H9 (cell line): ENCODE measurements around the gene PDGFRB. TPM values are rescaled to one million over a fixed set of nuclear protein-coding genes. Genes with fewer than 3 reads are reported as not detected.

ENCODE experiments used
- DNase-seq: peaks from one replicate; pipeline ENCODE4 v3.0.0-alpha.2; 2017
- H2AFZ ChIP-seq: one replicate; pipeline ENCODE4 v1.6.1; 2013; ENCODE audit warnings: mild to moderate bottlenecking, low read length, control low read depth, moderate library complexity
- H2AK5ac ChIP-seq: 2 replicates; pipeline ENCODE4 v1.6.1; 2013; ENCODE audit warnings: low read length, control low read depth, mixed read lengths; ENCODE audit not compliant: insufficient read length
- H2BK120ac ChIP-seq: one replicate; pipeline ENCODE4 v1.6.1; 2013; ENCODE audit warnings: low read depth, mild to moderate bottlenecking, low read length, control low read depth, inconsistent platforms; ENCODE audit not compliant: poor library complexity, severe bottlenecking
- H2BK12ac ChIP-seq: 2 replicates; pipeline ENCODE4 v1.6.1; 2013; ENCODE audit warnings: low read length, control low read depth, mixed read lengths, low read depth; ENCODE audit not compliant: insufficient read length
- H2BK15ac ChIP-seq: 2 replicates; pipeline ENCODE4 v1.6.1; 2013; ENCODE audit warnings: low read depth, low read length, control low read depth
- H2BK20ac ChIP-seq: one replicate; pipeline ENCODE4 v1.6.1; 2013; ENCODE audit warnings: low read depth, mild to moderate bottlenecking, low read length, control low read depth, inconsistent platforms; ENCODE audit not compliant: poor library complexity, severe bottlenecking
- H2BK5ac ChIP-seq: 2 replicates; pipeline ENCODE4 v1.6.1; 2013; ENCODE audit warnings: low read length, control low read depth, mixed read lengths; ENCODE audit not compliant: insufficient read length
- H3K14ac ChIP-seq: 2 replicates; pipeline ENCODE4 v1.6.1; 2013; ENCODE audit warnings: low read length, control low read depth; ENCODE audit not compliant: insufficient read depth
- H3K18ac ChIP-seq: 2 replicates; pipeline ENCODE4 v1.6.1; 2013; ENCODE audit warnings: low read depth, mild to moderate bottlenecking, mixed read lengths, low read length, control low read depth; ENCODE audit not compliant: insufficient read length
- H3K23ac ChIP-seq: 2 replicates; pipeline ENCODE4 v1.6.1; 2013; ENCODE audit warnings: low read length, control low read depth, mixed read lengths, low read depth; ENCODE audit not compliant: insufficient read length
- H3K23me2 ChIP-seq: 2 replicates; pipeline ENCODE4 v1.6.1; 2013; ENCODE audit warnings: low read depth, mild to moderate bottlenecking, mixed read lengths, low read length, control low read depth; ENCODE audit not compliant: insufficient read length, poor library complexity, severe bottlenecking
- H3K27ac ChIP-seq: 2 replicates; pipeline ENCODE4 v1.5.1; 2013; ENCODE audit warnings: low read length, control low read depth, mixed read lengths, low read depth; ENCODE audit not compliant: insufficient read length
- H3K27me3 ChIP-seq: 2 replicates; pipeline ENCODE4 v1.6.1; 2013; ENCODE audit warnings: low read length, control low read depth, inconsistent platforms; ENCODE audit not compliant: insufficient read depth
- H3K4ac ChIP-seq: 2 replicates; pipeline ENCODE4 v1.6.1; 2013; ENCODE audit warnings: low read depth, mild to moderate bottlenecking, control low read depth, inconsistent platforms, low read length, moderate library complexity
- H3K4me1 ChIP-seq: 2 replicates; pipeline ENCODE4 v1.6.1; 2013; ENCODE audit warnings: low read length, control low read depth, inconsistent platforms; ENCODE audit not compliant: insufficient read depth
- H3K4me2 ChIP-seq: 2 replicates; pipeline ENCODE4 v1.6.1; 2013; ENCODE audit warnings: low read length, control low read depth, mixed read lengths; ENCODE audit not compliant: insufficient read length, insufficient read depth
- H3K56ac ChIP-seq: 2 replicates; pipeline ENCODE4 v1.6.1; 2013; ENCODE audit warnings: low read depth, mild to moderate bottlenecking, mixed read lengths, low read length, control low read depth; ENCODE audit not compliant: insufficient read length
- H3K79me1 ChIP-seq: 2 replicates; pipeline ENCODE4 v1.6.1; 2013; ENCODE audit warnings: low read depth, mild to moderate bottlenecking, moderate library complexity, low read length, control low read depth, inconsistent platforms; ENCODE audit not compliant: insufficient read depth, poor library complexity, severe bottlenecking
- H3K79me2 ChIP-seq: 2 replicates; pipeline ENCODE4 v1.6.1; 2013; ENCODE audit warnings: low read length, control low read depth, inconsistent platforms; ENCODE audit not compliant: insufficient read depth
- H3K9ac ChIP-seq: 2 replicates; pipeline ENCODE4 v1.6.1; 2013; ENCODE audit warnings: low read length, control low read depth, mixed read lengths; ENCODE audit not compliant: insufficient read length; ENCODE audit errors: extremely low read depth
- H3K9me3 ChIP-seq: one replicate; pipeline ENCODE4 v1.6.1; 2013; ENCODE audit warnings: low read depth, low read length, inconsistent platforms; ENCODE audit not compliant: control insufficient read depth
- H3T11ph ChIP-seq: one replicate; pipeline ENCODE4 v1.6.1; 2013; ENCODE audit warnings: mild to moderate bottlenecking, low read length, control low read depth, inconsistent platforms
- H4K20me1 ChIP-seq: one replicate; pipeline ENCODE4 v1.6.1; 2013; ENCODE audit not compliant: control insufficient read depth, insufficient read length, insufficient read depth
- H4K5ac ChIP-seq: 2 replicates; pipeline ENCODE4 v1.6.1; 2013; ENCODE audit warnings: low read depth, mild to moderate bottlenecking, mixed read lengths, low read length, control low read depth; ENCODE audit not compliant: insufficient read length
- H4K8ac ChIP-seq: replicated peaks from 2 replicates; pipeline ENCODE4 v1.6.1; 2013; ENCODE audit warnings: low read length, control low read depth, mixed read lengths, low read depth; ENCODE audit not compliant: insufficient read length
- H4K91ac ChIP-seq: 2 replicates; pipeline ENCODE4 v1.6.1; 2013; ENCODE audit warnings: low read depth, mild to moderate bottlenecking, moderate library complexity, mixed read lengths, low read length, control low read depth; ENCODE audit not compliant: insufficient read length
- H3K27ac Mint-ChIP-seq, 3 experiments: 2 replicates in 2 of 3; 3 replicates in 1 of 3; pipeline ENCODE4 v1.8.0; 2020 to 2021; ENCODE audit warnings: mixed read lengths in 3 of 3, mild to moderate bottlenecking in 1 of 3, moderate library complexity in 1 of 3
- H3K27me3 Mint-ChIP-seq: 2 replicates; pipeline ENCODE4 v1.8.0; 2021; ENCODE audit warnings: low read depth, mild to moderate bottlenecking, moderate library complexity, mixed read lengths
- H3K36me3 Mint-ChIP-seq, 3 experiments: 2 replicates in 2 of 3; 3 replicates in 1 of 3; pipeline ENCODE4 v1.8.0; 2020 to 2021; ENCODE audit warnings: low read depth in 3 of 3, mixed read lengths in 3 of 3; ENCODE audit not compliant: insufficient read depth in 1 of 3
- H3K4me1 Mint-ChIP-seq, 2 experiments: 2 replicates each; pipeline ENCODE4 v1.8.0; 2020; ENCODE audit warnings: mixed read lengths in 2 of 2
- H3K4me3 Mint-ChIP-seq, 2 experiments: 2 replicates in 1 of 2; 3 replicates in 1 of 2; pipeline ENCODE4 v1.8.0; 2020 to 2021; ENCODE audit warnings: mild to moderate bottlenecking in 2 of 2, mixed read lengths in 2 of 2, moderate library complexity in 1 of 2
- H3K9me3 Mint-ChIP-seq, 2 experiments: 2 replicates in 1 of 2; 3 replicates in 1 of 2; pipeline ENCODE4 v1.8.0; 2020; ENCODE audit warnings: mild to moderate bottlenecking in 2 of 2, mixed read lengths in 2 of 2, moderate library complexity in 1 of 2
- WGBS: extraction: QIAGEN DNeasy Blood & Tissue Kit; methylation state at CpG from one replicate; pipeline ENCODE4 v1.1.7; 2013; ENCODE audit warnings: missing lambda C conversion rate, low lambda C conversion rate, mixed read lengths; ENCODE audit not compliant: insufficient read length; ENCODE audit errors: extremely low coverage; 5-methylcytosine and 5-hydroxymethylcytosine counted together
- total RNA-seq: library from RNA; stranded (reverse); gene quantifications from 2 replicates; pipeline ENCODE4 v1.2.1, GENCODE V29; 2021
- TF ChIP-seq, protein P1 (sequence below): fragments of 200-600 bp; sonication (generic); conservative IDR thresholded peaks from 3 replicates; pipeline ENCODE4 v1.8.0; 2021; ENCODE audit warnings: antibody characterized with exemption, mild to moderate bottlenecking

PDGFRB gene
- total RNA-seq, 1 experiment from 2014 or later, result 2.2 TPM

DNA sequence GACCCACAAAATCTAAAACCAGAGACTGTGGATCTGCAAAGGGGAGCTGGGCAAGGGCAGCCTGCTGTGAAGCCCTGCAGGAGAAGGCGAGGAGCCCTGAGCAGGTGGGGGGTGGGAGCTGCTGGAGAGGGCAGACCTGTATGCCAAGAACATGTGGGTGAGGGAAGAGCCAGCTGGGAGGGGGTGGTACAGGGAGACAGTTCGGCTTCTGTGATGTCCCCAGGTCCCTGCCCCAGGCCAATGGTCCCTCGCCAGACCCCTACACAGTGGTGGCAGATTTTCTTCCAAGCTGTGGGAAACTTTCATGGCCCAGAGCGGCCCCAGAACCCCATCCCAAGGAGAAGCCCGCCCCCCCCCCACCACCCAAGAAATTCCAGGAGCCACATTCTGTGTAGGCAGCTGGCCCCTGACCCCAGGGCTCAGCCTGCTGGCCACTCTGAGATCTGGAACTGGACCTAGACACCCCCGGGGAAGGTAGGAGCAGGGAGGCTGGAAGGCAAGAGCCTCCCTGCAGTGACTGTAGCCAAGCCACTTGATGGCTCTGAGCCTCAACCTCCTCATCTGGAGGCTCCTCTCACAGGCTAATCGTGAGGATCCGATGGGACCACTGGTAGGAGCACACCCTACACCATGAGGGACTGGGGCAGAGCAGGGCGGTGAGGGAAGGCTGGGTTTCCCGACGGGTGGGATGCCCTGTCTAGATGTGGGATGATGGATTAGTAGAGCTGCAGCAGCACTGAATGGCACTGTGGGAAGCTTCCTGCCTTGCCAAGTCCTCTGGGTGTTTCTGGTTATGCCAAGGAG is 46.7 kb downstream of the PDGFRB start:
- Histone ChIP-seq H2BK20ac (no peak overlapping the region), H2BK120ac (no peak overlapping the region), H3K23me2 (no peaks in the 10 kb centered on the region), H3K18ac (no peak overlapping the region), H2AK5ac (no peak overlapping the region), H3K27ac (no peak overlapping the region), H2BK5ac (no peak overlapping the region), H2BK12ac (no peak overlapping the region), H4K91ac (no peak overlapping the region), H2BK15ac (no peak overlapping the region), H3K9ac (no peak overlapping the region), H3K14ac (no peak overlapping the region), H3K79me1 (no peaks in the 10 kb centered on the region), H3K4me1 (no peaks in the 10 kb centered on the region), H3K79me2 (no peaks in the 10 kb centered on the region), H3K4me2 (no peak overlapping the region), H3K4ac (no peak overlapping the region), H4K8ac (no peak overlapping the region), H3T11ph (no peak overlapping the region), H4K20me1 (no peaks in the 10 kb centered on the region), H4K5ac (no peak overlapping the region), H2AFZ (no peak overlapping the region), H3K23ac (no peak overlapping the region), H3K27me3 (no peaks in the 10 kb centered on the region), H3K56ac (no peak overlapping the region), H3K9me3 (no peaks in the 10 kb centered on the region)
- Mint-ChIP-seq H3K9me3 (no peaks in the 10 kb centered on the region), H3K27me3 (peaks cover 7% of the 10 kb centered on the region), H3K4me3 (no peak overlapping the region), H3K36me3 (no peaks in the 10 kb centered on the region), H3K27ac (no peak overlapping the region), H3K4me1 (peaks cover 16 to 25% of the 10 kb centered on the region in 2 experiments)
- TF ChIP-seq, protein P1, sequence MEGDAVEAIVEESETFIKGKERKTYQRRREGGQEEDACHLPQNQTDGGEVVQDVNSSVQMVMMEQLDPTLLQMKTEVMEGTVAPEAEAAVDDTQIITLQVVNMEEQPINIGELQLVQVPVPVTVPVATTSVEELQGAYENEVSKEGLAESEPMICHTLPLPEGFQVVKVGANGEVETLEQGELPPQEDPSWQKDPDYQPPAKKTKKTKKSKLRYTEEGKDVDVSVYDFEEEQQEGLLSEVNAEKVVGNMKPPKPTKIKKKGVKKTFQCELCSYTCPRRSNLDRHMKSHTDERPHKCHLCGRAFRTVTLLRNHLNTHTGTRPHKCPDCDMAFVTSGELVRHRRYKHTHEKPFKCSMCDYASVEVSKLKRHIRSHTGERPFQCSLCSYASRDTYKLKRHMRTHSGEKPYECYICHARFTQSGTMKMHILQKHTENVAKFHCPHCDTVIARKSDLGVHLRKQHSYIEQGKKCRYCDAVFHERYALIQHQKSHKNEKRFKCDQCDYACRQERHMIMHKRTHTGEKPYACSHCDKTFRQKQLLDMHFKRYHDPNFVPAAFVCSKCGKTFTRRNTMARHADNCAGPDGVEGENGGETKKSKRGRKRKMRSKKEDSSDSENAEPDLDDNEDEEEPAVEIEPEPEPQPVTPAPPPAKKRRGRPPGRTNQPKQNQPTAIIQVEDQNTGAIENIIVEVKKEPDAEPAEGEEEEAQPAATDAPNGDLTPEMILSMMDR, result no peak
- DNase-seq, result no peak
- no CpG with 5 or more reads among the region's 11 CpGs for WGBS
